Endothelial cell of umbilical vein (primary cell): ENCODE measurements around the gene ASPSCR1. TPM values are rescaled to one million over a fixed set of nuclear protein-coding genes. Genes with fewer than 3 reads are reported as not detected.
A peak's percentile ranks its signal among the peaks of the same experiment; 100 is the strongest.

ENCODE experiments used
- BruUV-seq: library from RNA; stranded (reverse); fragments of 400-500 nt; replicated peaks from 2 replicates; lab custom pipeline; 2021; lab: Mats Ljungman, UMichigan
- CTCF ChIA-PET: fragments of 300-600, 350-600 bp; sonication (Branson Sonifier 250); formaldehyde crosslinking; loops from one replicate; lab custom pipeline; 2021; ENCODE audit warnings: antibody characterized with exemption, inconsistent platforms; lab: Charles Lee
- POLR2A ChIA-PET: fragments of 300-600, 350-600 bp; sonication (Branson Sonifier 250); formaldehyde crosslinking; loops from one replicate; lab custom pipeline; 2021; ENCODE audit warnings: antibody characterized with exemption, inconsistent platforms; lab: Charles Lee
- DNase-seq: peaks from one replicate; pipeline ENCODE4 v3.0.0-alpha.2; 2011; ENCODE audit warnings: low read depth, low spot score
- FAIRE-seq: peaks from 2 replicates; lab custom pipeline; 2011; peaks lifted over from hg19 to GRCh38; lab: Jason Lieb, UNC
- H2AFZ ChIP-seq: 2 replicates; pipeline ENCODE4 v1.6.0; 2012; ENCODE audit warnings: low read depth, low read length, control low read depth, inconsistent platforms
- H3K27ac ChIP-seq: 2 replicates; pipeline ENCODE4 v1.5.1; 2011; ENCODE audit warnings: low read depth, mild to moderate bottlenecking, control low read depth, low read length, moderate library complexity; ENCODE audit not compliant: insufficient read depth
- H3K27me3 ChIP-seq, 2 experiments: 2 replicates each; pipeline versions ENCODE4 v1.6.0 to v1.6.1; 2011; ENCODE audit warnings: low read length in 2 of 2, mixed read lengths in 1 of 2; ENCODE audit not compliant: control insufficient read depth in 2 of 2, insufficient read depth in 2 of 2
- H3K36me3 ChIP-seq, 2 experiments: 2 replicates in 1 of 2; 3 replicates in 1 of 2; pipeline ENCODE4 v1.5.1; 2011; ENCODE audit warnings: low read length in 2 of 2, mild to moderate bottlenecking in 1 of 2, moderate library complexity in 1 of 2; ENCODE audit not compliant: control insufficient read depth in 2 of 2, insufficient read depth in 2 of 2; ENCODE audit errors: extremely low read depth in 1 of 2
- H3K4me1 ChIP-seq: 3 replicates; pipeline ENCODE4 v1.5.1; 2011; ENCODE audit warnings: mild to moderate bottlenecking, low read length; ENCODE audit not compliant: control insufficient read depth, insufficient read depth; ENCODE audit errors: extremely low read depth
- H3K4me2 ChIP-seq: 2 replicates; pipeline ENCODE4 v1.6.1; 2011; ENCODE audit warnings: low read length, control low read depth, mixed read lengths; ENCODE audit not compliant: insufficient read depth
- H3K4me3 ChIP-seq, 3 experiments: fragments of 200-600 bp in 1 of 3; sonication (generic), shearing (Covaris generic) in 1 of 3; replicated peaks in 1 of 3; 2 replicates each; pipeline ENCODE4 v1.5.1; 2011 to 2016; ENCODE audit warnings: control low read depth in 3 of 3, low read length in 3 of 3, mild to moderate bottlenecking in 2 of 3, inconsistent platforms in 1 of 3, low read depth in 1 of 3, moderate library complexity in 1 of 3; ENCODE audit not compliant: insufficient read depth in 1 of 3
- H3K79me2 ChIP-seq: 2 replicates; pipeline ENCODE4 v1.6.0; 2012; ENCODE audit warnings: low read length, inconsistent platforms; ENCODE audit not compliant: control insufficient read depth, insufficient read depth
- H3K9ac ChIP-seq: replicated peaks from 2 replicates; pipeline ENCODE3; 2011; ENCODE audit warnings: low read length, control low read depth; ENCODE audit not compliant: insufficient read depth; ENCODE audit errors: extremely low read depth
- H3K9me1 ChIP-seq: replicated peaks from 3 replicates; pipeline ENCODE4 v1.6.0; 2011; ENCODE audit warnings: mild to moderate bottlenecking, low read length; ENCODE audit not compliant: control insufficient read depth, insufficient read depth; ENCODE audit errors: extremely low read depth
- H3K9me3 ChIP-seq: replicated peaks from 2 replicates; pipeline ENCODE4 v1.5.1; 2012; ENCODE audit warnings: low read length, inconsistent platforms; ENCODE audit not compliant: control insufficient read depth, insufficient read depth
- H4K20me1 ChIP-seq: replicated peaks from 2 replicates; pipeline ENCODE3; 2011; ENCODE audit warnings: mild to moderate bottlenecking, low read length; ENCODE audit not compliant: control insufficient read depth, insufficient read depth; ENCODE audit errors: extremely low read depth
- CTCF ChIP-seq, 2 donors: IDR thresholded peaks; 1 replicate in 1 of 2; 2 replicates in 1 of 2; pipeline ENCODE4 v1.5.1; 2011; ENCODE audit warnings: low read length in 2 of 2, mild to moderate bottlenecking in 2 of 2, moderate library complexity in 2 of 2, control low read depth in 1 of 2, inconsistent platforms in 1 of 2, low read depth in 1 of 2; ENCODE audit not compliant: insufficient read depth in 1 of 2; ENCODE audit errors: extremely low read depth in 1 of 2
- EZH2 ChIP-seq: IDR thresholded peaks from 2 replicates; pipeline ENCODE4 v1.6.1; 2012; ENCODE audit warnings: borderline replicate concordance, low read depth, mild to moderate bottlenecking, moderate library complexity, low read length, inconsistent platforms; ENCODE audit not compliant: severe bottlenecking
- FOS ChIP-seq: IDR thresholded peaks from 2 replicates; pipeline ENCODE4 v1.6.1; 2011; ENCODE audit warnings: mild to moderate bottlenecking, low read length, moderate library complexity, borderline replicate concordance; ENCODE audit not compliant: insufficient read depth
- GATA2 ChIP-seq: IDR thresholded peaks from 2 replicates; pipeline ENCODE4 v1.7.0; 2011; ENCODE audit warnings: low read depth, mild to moderate bottlenecking, moderate library complexity, mixed read lengths, low read length; ENCODE audit not compliant: insufficient read length, insufficient read depth
- JUN ChIP-seq: IDR thresholded peaks from 2 replicates; pipeline ENCODE4 v1.6.1; 2011; ENCODE audit warnings: borderline replicate concordance, low read depth; ENCODE audit not compliant: insufficient read length, insufficient read depth
- MAX ChIP-seq: IDR thresholded peaks from 2 replicates; pipeline ENCODE4 v1.6.1; 2011; ENCODE audit not compliant: insufficient read depth, insufficient read length
- MYC ChIP-seq: IDR thresholded peaks from one replicate; pipeline ENCODE4 v1.6.1; 2011; ENCODE audit warnings: mild to moderate bottlenecking, low read depth, low read length
- POLR2A ChIP-seq: IDR thresholded peaks from 2 replicates; pipeline ENCODE4 v1.6.1; 2012; ENCODE audit warnings: low read depth, mild to moderate bottlenecking, control low read depth, low read length
- POLR2AphosphoS5 ChIP-seq: IDR thresholded peaks from 2 replicates; pipeline ENCODE4 v1.6.1; 2012; ENCODE audit warnings: low read depth, mild to moderate bottlenecking, control low read depth, low read length, moderate library complexity; ENCODE audit not compliant: insufficient read depth
- dilution Hi-C: fragments of 300-500 bp; cut with MboI; formaldehyde crosslinking; loops from one replicate; pipeline ENCODE4 v1.15.0; 2019; ENCODE audit warnings: low sequenced_read_pairs; ENCODE audit not compliant: extremely low pct_ligation_motif_present
- intact Hi-C: fragments of 100-400 bp; cut with micrococcal nuclease; formaldehyde crosslinking; loops from one replicate; pipeline ENCODE4 v1.10.0; 2022
- polyA plus RNA-seq, 4 experiments: library from polyadenylated mRNA; depleted of rRNA in 3 of 4; stranded (reverse) in 3 of 4; unstranded in 1 of 4; fragments of >200 nt; gene quantifications; 2 replicates each; pipeline versions ENCODE4 v1.2.1 to v1.2.3, GENCODE V29; 2011 to 2012; ENCODE audit warnings: missing spikeins in 1 of 4
- total RNA-seq: library from RNA; stranded (reverse); gene quantifications from 2 replicates; pipeline ENCODE4 v1.2.3, GENCODE V29; 2021

The ASPSCR1 gene
- total and polyA plus RNA-seq, 2 donors (not counting 3 experiments of a cell fraction or from before 2014, with no cell fraction given), result 24.8 to 36.5 TPM

- POLR2A ChIA-PET, result no interaction called here
- intact Hi-C loops, result loop anchor here (2.0 to 10.0 kb wide), 3 partner anchors 67 to 383 kb away; partner anchors contain the start of genes FASN, HEXD and OGFOD3
- peak within 1 kb of the TSS; percentile 92 for H2AFZ ChIP-seq
Observed at GRCh38 chr17:82031303-82031884, 54.0 kb downstream of the ASPSCR1 start, which contains the start of gene RAC3. Gene RAC3, plus strand, starts transcription at chr17:82031678. Its CDS starts 84 bp downstream, at chr17:82031762.

GRCh38 chr17:82031885-82032627 is 54.6 kb downstream of the ASPSCR1 start:
- Histone ChIP-seq H2AFZ (peak overlapping the region; percentile 59), H3K27ac (no peak overlapping the region)
- POLR2A ChIA-PET, result no interaction called here

More at GRCh38 chr17:82031303-82031884, 54.0 kb downstream of the ASPSCR1 start, which contains the start of gene RAC3:
- H4K20me1 ChIP-seq, result no peaks in the 10 kb centered on the region
- H3K4me3 ChIP-seq, result peak within 1 kb of the TSS; percentile 51 to 78 (median 59)
- no peaks in the 10 kb centered on the region for H3K9me3 ChIP-seq
- no peak within 1 kb of the TSS for H3K27ac ChIP-seq
- peaks cover 11% of the 10 kb centered on the region for H3K4me1 ChIP-seq
- no peaks in the 10 kb centered on the region for H3K9me1 ChIP-seq
- H3K27me3 ChIP-seq, result no peaks in the 10 kb centered on the region
- H3K9ac ChIP-seq, result peak within 1 kb of the TSS; percentile 41
- no peaks in the 10 kb centered on the region for H3K36me3 ChIP-seq
- dilution Hi-C loops, result no loop called here
- no peak for FAIRE-seq
- TF ChIP-seq FOS (no peak), POLR2AphosphoS5 (no peak)
- peak within 1 kb of the TSS; percentile 80 for H3K4me2 ChIP-seq
- BruUV-seq, result no TSS peak
- CTCF ChIA-PET, result interaction anchor here (0.9 to 4.2 kb wide), 19 partner anchors 10 to 290 kb away, joined by 3 to 127 read pairs (median 6); partner anchors contain the start of genes CENPX, CSNK1D, FASN and GPS1
- no peak for DNase-seq
- H3K79me2 ChIP-seq, result peaks cover 4% of the 10 kb centered on the region

More at GRCh38 chr17:82031885-82032627, 54.6 kb downstream of the ASPSCR1 start:
- Histone ChIP-seq H3K4me2 (peak overlapping the region; percentile 80), H3K36me3 (no peaks in the 10 kb centered on the region), H3K4me1 (peaks cover 16% of the 10 kb centered on the region), H3K4me3 (peak overlapping the region; percentile 50 to 62 (median 59)), H3K9ac (no peak overlapping the region), H3K9me1 (no peaks in the 10 kb centered on the region), H4K20me1 (no peaks in the 10 kb centered on the region), H3K27me3 (no peaks in the 10 kb centered on the region), H3K9me3 (no peaks in the 10 kb centered on the region), H3K79me2 (peaks cover 7% of the 10 kb centered on the region)
- CTCF ChIA-PET, result interaction anchor here (1.2 to 4.2 kb wide), 4 partner anchors 11 to 212 kb away, joined by 3 to 127 read pairs (median 21); partner anchors contain the start of genes CENPX and LRRC45
- BruUV-seq, result no TSS peak
- dilution Hi-C loops (no loop called here), intact Hi-C loops (loop anchor here (2.0 to 10.0 kb wide), 3 partner anchors 67 to 383 kb away; partner anchors contain the start of genes FASN, HEXD and OGFOD3)
- FAIRE-seq (no peak), DNase-seq (no peak)
- TF ChIP-seq GATA2 (no peak), POLR2AphosphoS5 (no peak), MYC (no peak), EZH2 (no peak), CTCF (IDR thresholded peaks at IDR 0.05; ENCODE audit: extremely low read depth in 1 of 2, insufficient read depth in 1 of 2, low read depth in 1 of 2, low read length in 2 of 2) (no peak), POLR2A (no peak), JUN (no peak), MAX (no peak), FOS (no peak)
